Bronchial epithelial cell (primary cell): Measurements from ENCODE around the gene TRIM17. TPM values are rescaled to one million over a fixed set of nuclear protein-coding genes. Genes with fewer than 3 reads are reported as not detected.
A peak's percentile ranks its signal among the peaks of the same experiment; 100 is the strongest.

ENCODE experiments used
- DNase-seq: peaks from one replicate; pipeline ENCODE4 v3.0.0-alpha.2; 2010; ENCODE audit warnings: low read depth
- FAIRE-seq: peaks from 2 replicates; lab custom pipeline; 2011; peaks lifted over from hg19 to GRCh38; lab: Jason Lieb, UNC
- H3K27me3 ChIP-seq: 2 replicates; pipeline ENCODE4 v1.5.1; 2011; ENCODE audit warnings: low read length; ENCODE audit not compliant: control insufficient read depth, insufficient read depth
- H3K36me3 ChIP-seq: 2 replicates; pipeline ENCODE4 v1.5.1; 2011; ENCODE audit warnings: low read length; ENCODE audit not compliant: control insufficient read depth, insufficient read depth
- H3K4me3 ChIP-seq: 2 replicates; pipeline ENCODE4 v1.5.1; 2011; ENCODE audit warnings: mild to moderate bottlenecking, low read depth, low read length, control low read depth
- CTCF ChIP-seq: IDR thresholded peaks from 2 replicates; pipeline ENCODE4 v1.5.1; 2011; ENCODE audit warnings: mild to moderate bottlenecking, moderate library complexity, low read length, control low read depth, inconsistent platforms; ENCODE audit not compliant: insufficient read depth, severe bottlenecking
- total RNA-seq: library from RNA; depleted of rRNA; stranded (reverse); fragments of >200 nt; gene quantifications from 2 replicates; pipeline ENCODE4 v1.2.1, GENCODE V29; 2014

The TRIM17 gene
- total RNA-seq, 1 donor from 2014 or later, result 1.6 TPM

- Histone ChIP-seq H3K4me3 (no peak overlapping the region), H3K36me3 (no peaks in the 10 kb centered on the region), H3K27me3 (peaks cover 2% of the 10 kb centered on the region)
- no peak for TF ChIP-seq CTCF
- FAIRE-seq (no peak), DNase-seq (no peak)
Observed at GRCh38 chr1:228374711-228375577, 41.7 kb downstream of the TRIM17 start.

GRCh38 chr1:228373681-228374571, 42.7 kb downstream of the TRIM17 start:
- FAIRE-seq, result no peak
- Histone ChIP-seq H3K4me3 (no peak overlapping the region), H3K27me3 (peaks cover 2% of the 10 kb centered on the region), H3K36me3 (no peaks in the 10 kb centered on the region)
- no peak for DNase-seq
- TF ChIP-seq CTCF, result no peak

- H3K27me3 ChIP-seq, result peaks cover 4% of the 10 kb centered on the region
- TF ChIP-seq CTCF, result no peak
- no peaks in the 10 kb centered on the region for H3K36me3 ChIP-seq
- FAIRE-seq (no peak), DNase-seq (no peak)
- H3K4me3 ChIP-seq, result no peak overlapping the region
Observed at GRCh38 chr1:228373004-228373680, 43.5 kb downstream of the TRIM17 start.

- DNase-seq, result peak; percentile 24
- peaks cover 4% of the 10 kb centered on the region for H3K27me3 ChIP-seq
Observed at GRCh38 chr1:228372183-228373003, 44.3 kb downstream of the TRIM17 start.

More at GRCh38 chr1:228372183-228373003, 44.3 kb downstream of the TRIM17 start:
- Histone ChIP-seq H3K36me3 (no peaks in the 10 kb centered on the region), H3K4me3 (no peak overlapping the region)
- no peak for FAIRE-seq
- no peak for TF ChIP-seq CTCF
